GM12873 (cell line): ENCODE measurements around the gene FASTKD3.

ENCODE experiments used
- CTCF ChIP-seq: IDR thresholded peaks from 2 replicates; pipeline ENCODE4 v1.5.1; 2012; ENCODE audit warnings: low read depth, mild to moderate bottlenecking, moderate library complexity, low read length, control low read depth; ENCODE audit not compliant: insufficient read depth; ENCODE audit errors: missing control alignments

FASTKD3 gene

GRCh38 chr5:7886849-7887475 is 18.1 kb upstream of the FASTKD3 start:
- peak; percentile 42 for TF ChIP-seq CTCF

- no peak for TF ChIP-seq CTCF
Observed at GRCh38 chr5:7884491-7885267, 15.8 kb upstream of the FASTKD3 start.

- no peak for TF ChIP-seq CTCF
Observed at GRCh38 chr5:7882926-7883325, 14.1 kb upstream of the FASTKD3 start.

DNA sequence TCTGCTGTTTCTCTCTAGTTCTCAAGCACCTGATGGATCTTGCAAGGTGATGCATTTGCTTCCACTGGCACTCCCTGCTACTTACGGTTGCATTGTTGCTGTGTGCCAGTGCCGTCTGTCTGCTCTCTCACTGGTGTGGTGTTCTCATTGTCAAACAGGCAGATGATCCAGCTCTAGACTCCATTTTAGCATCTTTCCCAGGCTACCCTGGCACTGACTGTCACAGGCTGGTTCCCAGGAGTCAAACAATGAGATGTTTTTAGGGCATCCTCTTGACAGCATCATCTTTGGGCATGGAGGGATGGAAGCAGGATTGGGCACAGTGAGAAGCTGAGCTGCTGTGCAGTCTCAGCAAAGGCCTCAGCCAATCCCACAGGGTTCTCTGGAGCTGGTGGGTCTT is 13.0 kb upstream of the FASTKD3 start:
- no peak for TF ChIP-seq CTCF

DNA sequence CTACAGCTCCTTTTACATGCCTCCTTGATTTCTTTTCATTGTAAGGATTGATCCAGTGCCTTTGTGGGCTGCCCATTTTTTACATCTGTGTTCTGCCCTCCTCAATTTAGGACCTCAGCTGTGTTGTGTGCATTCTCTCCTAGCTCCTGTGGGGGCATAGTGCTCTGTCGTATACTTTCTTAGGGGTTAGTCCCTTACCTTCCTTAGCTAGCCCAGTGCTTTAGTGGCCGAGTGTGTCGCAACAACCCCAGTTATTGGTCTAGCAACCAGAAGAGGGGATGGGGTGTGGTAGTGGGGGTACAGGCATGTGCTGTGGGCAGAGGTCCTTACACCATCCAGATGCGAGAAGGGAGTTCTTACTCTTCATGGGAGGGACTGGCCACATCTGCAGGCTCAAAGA is 12.3 kb upstream of the FASTKD3 start:
- TF ChIP-seq CTCF = peak; percentile 6

DNA sequence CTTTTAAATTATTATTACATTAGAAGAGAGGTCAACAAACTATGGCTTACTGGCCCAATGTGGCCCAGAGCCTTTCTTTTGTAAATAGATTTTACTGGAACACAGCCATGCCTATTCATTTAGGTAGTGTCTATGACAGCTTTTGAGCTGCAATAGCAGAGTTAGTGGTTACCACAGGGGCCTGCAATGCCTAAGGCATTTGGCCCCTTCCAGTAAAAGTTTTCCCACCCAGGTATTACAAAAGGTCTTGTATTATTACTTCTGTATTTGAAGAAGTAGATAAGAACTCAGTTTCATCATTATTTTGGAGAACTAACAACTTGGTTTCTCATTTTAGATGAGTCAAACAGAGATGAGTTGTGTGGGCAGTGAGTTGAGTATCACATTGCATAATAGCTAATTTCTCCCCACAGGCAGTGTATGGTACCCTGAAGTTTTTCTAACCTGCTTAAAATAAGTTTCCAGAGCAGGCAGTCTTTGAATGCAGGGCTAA is 9.6 kb upstream of the FASTKD3 start:
- TF ChIP-seq CTCF = no peak

DNA sequence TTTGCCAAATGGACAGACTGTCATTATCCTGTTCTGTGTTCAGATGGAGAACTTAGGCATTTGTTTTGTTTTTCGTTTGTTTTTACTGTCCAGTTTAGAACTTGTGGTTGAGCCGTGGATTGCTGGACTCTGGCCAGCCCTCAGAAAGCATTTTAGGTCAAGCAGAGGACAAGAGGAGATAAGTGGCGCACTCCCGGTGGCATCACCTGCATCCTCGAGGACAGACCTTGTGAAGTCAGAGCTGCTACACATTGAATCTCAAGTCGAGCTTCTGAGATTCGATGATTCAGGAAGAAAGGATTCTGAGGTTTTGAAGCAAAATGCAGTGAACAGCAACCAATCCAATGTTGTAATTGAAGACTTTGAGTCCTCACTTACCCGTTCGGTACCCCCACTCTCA is 9.0 kb upstream of the FASTKD3 start:
- no peak for TF ChIP-seq CTCF
